ENCODE data around the gene QPRT.

- TF ChIP-seq CTCF (IDR thresholded peaks at IDR 0.05; ENCODE audit: extremely low read depth in 1 of 2, insufficient read depth in 1 of 2, low read depth in 1 of 2, low read length in 2 of 2) (no peak), MYC (IDR thresholded peaks at IDR 0.05; ENCODE audit: low read depth, low read length) (no peak), POLR2A (IDR thresholded peaks at IDR 0.05; ENCODE audit: low read depth, low read length) (no peak)
Observed at GRCh38 chr16:29653471-29653870, 25.5 kb upstream of the QPRT start.

Measured in endothelial cell of umbilical vein (primary cell).